Measurements from ENCODE around the gene KLHDC8B. TPM values are rescaled to one million over a fixed set of nuclear protein-coding genes. Genes with fewer than 3 reads are reported as not detected.

The KLHDC8B gene
- polyA plus RNA-seq (2011; rRNA removed) (20.7 and 21.2 TPM in 2 replicates), polyA minus RNA-seq (2011; rRNA and poly(A)+ RNA removed) (17.2 and 19.8 TPM in 2 replicates)

DNA sequence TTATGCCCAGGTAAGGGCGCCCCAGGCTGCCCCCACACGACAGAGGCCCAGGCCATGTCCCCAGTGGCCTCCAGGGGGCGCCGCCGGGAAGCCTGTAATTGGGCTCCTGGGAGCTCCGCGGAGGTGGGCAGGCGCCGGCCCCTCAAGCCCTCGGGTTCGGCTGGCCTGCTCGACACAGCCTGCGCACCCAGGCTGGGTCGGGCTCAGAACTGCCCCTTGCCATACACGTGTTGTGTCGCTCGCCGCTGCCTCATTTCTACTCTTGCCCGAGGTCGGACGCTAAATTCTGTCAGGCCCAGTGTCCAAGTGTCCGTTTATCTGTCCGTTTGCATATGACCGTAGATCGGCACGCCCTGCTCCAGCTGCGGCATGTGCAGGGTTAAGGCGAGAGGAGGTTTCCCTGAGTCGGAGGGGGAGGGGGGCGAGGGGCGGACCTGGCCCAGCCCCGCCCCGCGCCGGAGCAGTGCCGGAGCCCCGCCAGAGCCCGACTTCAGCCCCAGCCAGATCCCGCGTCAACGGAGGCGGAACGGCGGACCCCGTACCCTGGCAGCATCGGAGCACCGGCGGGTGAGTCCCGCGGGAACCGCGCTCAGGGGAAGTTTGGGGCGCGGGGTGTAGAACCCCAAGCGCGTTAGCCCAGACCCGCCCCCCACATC lies at the start of gene KLHDC8B:
TSS of gene KLHDC8B (plus strand) at position 480 of the 656 bp plus-strand sequence. CDS start 1,172 bp downstream, outside the sequence.
- ChIA-PET CTCF (interaction anchor here (0.6 to 2.7 kb wide), 17 partner anchors 9 to 304 kb away, joined by 3 to 26 read pairs (median 4); partner anchors contain the start of gene QRICH1), POLR2A (interaction anchor here (0.5 to 1.9 kb wide), 13 partner anchors 16 to 773 kb away, joined by 3 to 14 read pairs (median 4); partner anchors contain the start of genes C3orf62, CELSR3, NICN1 and QRICH1)
- no peaks in the 10 kb centered on the region for H3K27me3 ChIP-seq (ENCODE audit: control insufficient read depth, insufficient read depth, low read length)
- H3K27ac ChIP-seq (ENCODE audit: low read depth, low read length) = peak within 1 kb of the TSS; percentile 70
- peak within 1 kb of the TSS; percentile 83 for H3K4me3 ChIP-seq (ENCODE audit: low read depth, low read length)
- TF ChIP-seq, protein P1, sequence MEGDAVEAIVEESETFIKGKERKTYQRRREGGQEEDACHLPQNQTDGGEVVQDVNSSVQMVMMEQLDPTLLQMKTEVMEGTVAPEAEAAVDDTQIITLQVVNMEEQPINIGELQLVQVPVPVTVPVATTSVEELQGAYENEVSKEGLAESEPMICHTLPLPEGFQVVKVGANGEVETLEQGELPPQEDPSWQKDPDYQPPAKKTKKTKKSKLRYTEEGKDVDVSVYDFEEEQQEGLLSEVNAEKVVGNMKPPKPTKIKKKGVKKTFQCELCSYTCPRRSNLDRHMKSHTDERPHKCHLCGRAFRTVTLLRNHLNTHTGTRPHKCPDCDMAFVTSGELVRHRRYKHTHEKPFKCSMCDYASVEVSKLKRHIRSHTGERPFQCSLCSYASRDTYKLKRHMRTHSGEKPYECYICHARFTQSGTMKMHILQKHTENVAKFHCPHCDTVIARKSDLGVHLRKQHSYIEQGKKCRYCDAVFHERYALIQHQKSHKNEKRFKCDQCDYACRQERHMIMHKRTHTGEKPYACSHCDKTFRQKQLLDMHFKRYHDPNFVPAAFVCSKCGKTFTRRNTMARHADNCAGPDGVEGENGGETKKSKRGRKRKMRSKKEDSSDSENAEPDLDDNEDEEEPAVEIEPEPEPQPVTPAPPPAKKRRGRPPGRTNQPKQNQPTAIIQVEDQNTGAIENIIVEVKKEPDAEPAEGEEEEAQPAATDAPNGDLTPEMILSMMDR (IDR thresholded peaks at IDR 0.05; ENCODE audit: low read depth, low read length) = peak; percentile 91
- no peaks in the 10 kb centered on the region; the same call in 1 of the 2 replicates for H3K9me3 ChIP-seq (ENCODE audit: control insufficient read depth, insufficient read depth, low read length)
- DNase-seq (ENCODE audit: low read depth, low spot score) = peak; percentile 57

DNA sequence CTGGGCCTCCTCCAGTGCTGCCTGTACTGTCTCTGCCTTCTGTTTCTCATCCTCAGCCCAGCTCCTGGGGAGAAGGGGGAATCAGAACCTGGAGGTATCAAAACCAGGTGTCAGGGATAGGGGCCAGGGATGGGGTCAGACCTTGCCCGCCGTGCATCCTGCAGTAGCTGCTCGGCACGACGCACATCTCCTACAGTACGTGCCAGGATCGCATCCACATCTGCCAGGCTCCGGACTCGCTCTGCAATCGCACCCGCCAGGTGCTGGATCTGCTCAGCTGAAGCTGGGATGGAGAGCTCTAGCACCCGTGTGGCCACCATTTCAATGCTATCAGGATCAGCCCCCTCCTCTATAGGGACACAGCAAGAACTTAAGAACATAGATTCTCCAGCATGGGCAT lies 49.4 kb upstream of the KLHDC8B start:
- DNase-seq (ENCODE audit: low read depth, low spot score) = no peak
- POLR2A ChIA-PET = interaction anchor here (2.2 kb wide), 1 partner anchor 10 kb away, joined by 29 read pairs; the partner anchor contains the start of gene LAMB2
- Histone ChIP-seq H3K27me3 (ENCODE audit: control insufficient read depth, insufficient read depth, low read length) (no peaks in the 10 kb centered on the region), H3K4me3 (ENCODE audit: low read depth, low read length) (no peak overlapping the region), H3K27ac (ENCODE audit: low read depth, low read length) (no peak overlapping the region), H3K9me3 (ENCODE audit: control insufficient read depth, insufficient read depth, low read length) (no peaks in the 10 kb centered on the region; the same call in 1 of the 2 replicates)
- TF ChIP-seq, protein P1 (IDR thresholded peaks at IDR 0.05; ENCODE audit: low read depth, low read length) = no peak
- CTCF ChIA-PET = no interaction called here

DNA sequence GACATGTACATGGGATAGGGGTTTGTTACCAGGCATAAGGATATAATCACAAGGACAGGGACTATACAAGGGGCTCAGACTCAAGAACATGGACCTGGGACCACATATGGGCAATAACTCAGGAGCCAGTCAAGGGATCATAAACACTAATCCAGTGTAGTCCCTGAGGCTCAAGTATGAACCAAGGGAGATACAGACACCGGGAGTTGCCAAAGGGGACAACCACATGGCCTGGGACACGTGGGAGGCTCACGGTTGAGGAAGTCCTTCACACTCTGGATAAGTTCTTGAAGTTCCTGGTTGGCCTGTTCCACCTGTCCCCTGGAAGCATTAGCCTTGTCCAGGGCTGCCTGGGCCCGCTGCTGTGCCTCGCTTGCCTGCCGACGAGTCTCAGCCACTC lies 48.9 kb upstream of the KLHDC8B start:
- TF ChIP-seq, protein P1 (IDR thresholded peaks at IDR 0.05; ENCODE audit: low read depth, low read length) = no peak
- DNase-seq (ENCODE audit: low read depth, low spot score) = no peak
- CTCF ChIA-PET = no interaction called here

DNA sequence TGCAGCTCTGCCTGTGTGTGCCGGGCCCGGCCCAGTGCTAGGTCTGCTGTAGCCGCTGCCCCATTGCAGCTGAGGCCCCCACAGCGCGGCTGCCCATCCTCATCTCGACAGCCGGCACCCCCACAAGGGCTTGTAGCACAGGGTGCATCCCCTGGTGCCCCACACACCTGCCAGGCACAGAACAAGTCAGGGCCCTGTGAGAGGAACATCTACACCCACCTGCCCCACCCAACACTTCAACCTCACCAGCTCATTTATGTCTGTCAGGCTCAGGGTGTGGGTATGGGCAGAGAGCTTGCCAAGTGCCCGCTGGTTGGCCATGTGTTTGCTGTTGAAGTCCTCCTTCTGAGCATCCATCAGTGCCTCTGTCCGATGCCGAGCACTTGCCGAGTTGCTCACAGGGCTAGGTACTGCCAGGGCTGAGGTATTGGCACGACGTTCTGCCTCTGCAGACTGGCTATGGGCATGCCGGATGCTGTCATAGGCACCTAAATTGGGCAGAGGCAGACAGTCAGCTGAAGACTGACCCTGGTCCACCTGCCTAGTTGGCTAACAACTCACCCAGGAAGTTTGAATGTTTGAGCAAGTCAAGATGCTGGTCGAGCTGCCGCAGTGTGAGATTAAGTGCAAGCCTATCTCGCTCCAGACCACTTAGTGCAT lies 48.4 kb upstream of the KLHDC8B start:
- no peak overlapping the region for H3K4me3 ChIP-seq (ENCODE audit: low read depth, low read length)
- ChIA-PET CTCF (no interaction called here), POLR2A (no interaction called here)
- H3K27ac ChIP-seq (ENCODE audit: low read depth, low read length) = no peak overlapping the region
- H3K27me3 ChIP-seq (ENCODE audit: control insufficient read depth, insufficient read depth, low read length) = no peaks in the 10 kb centered on the region
- TF ChIP-seq, protein P1 (IDR thresholded peaks at IDR 0.05; ENCODE audit: low read depth, low read length) = no peak
- no peak for DNase-seq (ENCODE audit: low read depth, low spot score)
- no peaks in the 10 kb centered on the region; the same call in 1 of the 2 replicates for H3K9me3 ChIP-seq (ENCODE audit: control insufficient read depth, insufficient read depth, low read length)

More for the DNA sequence above, 48.9 kb upstream of the KLHDC8B start:
- Histone ChIP-seq H3K27ac (ENCODE audit: low read depth, low read length) (no peak overlapping the region), H3K9me3 (ENCODE audit: control insufficient read depth, insufficient read depth, low read length) (no peaks in the 10 kb centered on the region; the same call in 1 of the 2 replicates), H3K4me3 (ENCODE audit: low read depth, low read length) (no peak overlapping the region), H3K27me3 (ENCODE audit: control insufficient read depth, insufficient read depth, low read length) (no peaks in the 10 kb centered on the region)
- POLR2A ChIA-PET = interaction anchor here (2.2 kb wide), 1 partner anchor 10 kb away, joined by 29 read pairs; the partner anchor contains the start of gene LAMB2

All from AG04450 (cell line).